Uterus (tissue), 4 donors: Measurements from ENCODE around the gene NAPEPLD. TPM values are rescaled to one million over a fixed set of nuclear protein-coding genes. Genes with fewer than 3 reads are reported as not detected.
"Not testable (repeated sequence)": the region's sequence is repeated elsewhere in the genome, so short reads cannot be mapped to it uniquely, and the experiment has no call there.

Experiments
- DNase-seq, 2 donors: peaks; one replicate each; pipeline ENCODE4 v3.0.0-alpha.2; 2019 to 2020
- H3K27ac ChIP-seq, 2 donors: fragments of 200-600 bp; sonication (generic); 1 replicate in 1 of 2; 2 replicates in 1 of 2; pipeline ENCODE4 v1.5.1; 2016 to 2018
- H3K27me3 ChIP-seq, 2 donors: fragments of 200-600 bp; sonication (generic); one replicate each; pipeline ENCODE4 v1.5.1; 2018 to 2019; ENCODE audit warnings: control low read depth in 1 of 2
- H3K36me3 ChIP-seq, 2 donors: fragments of 200-600 bp; sonication (generic); one replicate each; pipeline ENCODE4 v1.5.1; 2019; ENCODE audit warnings: control low read depth in 1 of 2
- H3K4me1 ChIP-seq, 2 donors: fragments of 200-600 bp; sonication (generic); one replicate each; pipeline ENCODE4 v1.5.1; 2018 to 2019; ENCODE audit warnings: control low read depth in 1 of 2
- H3K4me3 ChIP-seq, 2 donors: fragments of 200-600 bp; sonication (generic); 1 replicate in 1 of 2; 2 replicates in 1 of 2; pipeline ENCODE4 v1.5.1; 2018 to 2019; ENCODE audit warnings: mild to moderate bottlenecking in 1 of 2
- H3K9me3 ChIP-seq, 2 donors: fragments of 200-600 bp; sonication (generic); one replicate each; pipeline ENCODE4 v1.5.1; 2019; ENCODE audit warnings: control low read depth in 1 of 2
- POLR2A ChIP-seq, 2 donors: fragments of 450-650 bp; IDR thresholded peaks; one replicate each; pipeline ENCODE4 v1.6.1; 2016; ENCODE audit warnings: antibody characterized with exemption in 2 of 2, mild to moderate bottlenecking in 1 of 2, moderate library complexity in 1 of 2
- intact Hi-C: fragments of 100-400 bp; cut with DNase I; formaldehyde crosslinking; loops from one replicate; pipeline ENCODE4 v1.15.1; 2023; ENCODE audit warnings: low total_unique reads
- total RNA-seq, 4 donors: library from RNA; depleted of rRNA in 3 of 4; stranded (reverse); fragments of >200 nt in 3 of 4; gene quantifications; one replicate each; pipeline versions ENCODE4 v1.1.0 to v1.2.4, GENCODE V29; 2014 to 2023
- TF ChIP-seq, protein P1 (sequence below), 4 experiments: fragments of 200-600 bp in 2 of 4; fragments of 450-650 bp in 2 of 4; sonication (generic) in 2 of 4; IDR thresholded peaks; one replicate each; pipeline ENCODE4 v1.5.1; 2016 to 2019; ENCODE audit warnings: antibody characterized with exemption in 4 of 4, mild to moderate bottlenecking in 2 of 4, moderate library complexity in 1 of 4
- donor health status: DM: yes; HTN: yes; CAD: no.

NAPEPLD gene
- total RNA-seq, 4 donors from 2014 or later, result 11.0 to 79.4 (median 31.1) TPM

DNA sequence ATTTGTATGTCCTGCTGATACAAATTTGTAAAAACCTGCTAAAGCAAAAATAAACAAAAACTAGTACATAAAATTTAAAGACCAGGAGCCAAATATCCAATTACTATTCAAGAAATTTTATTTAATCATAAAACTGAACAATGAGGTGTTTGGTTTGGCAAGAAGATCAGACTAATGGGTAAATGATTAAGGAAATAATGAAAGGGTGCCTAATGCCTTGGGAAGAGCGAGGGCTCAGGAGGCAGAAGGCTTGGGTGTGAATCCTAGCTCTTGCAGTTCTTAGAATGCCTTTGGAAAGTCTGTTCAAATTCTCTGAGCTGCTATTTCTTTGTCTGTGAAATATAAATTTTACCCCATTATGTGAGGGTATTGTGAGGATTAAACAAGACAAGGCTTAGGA lies 32.4 kb downstream of the NAPEPLD start:
- no peaks in the 10 kb centered on the region for H3K36me3 ChIP-seq
- TF ChIP-seq POLR2A (IDR thresholded peaks at IDR 0.05), result no peak
- TF ChIP-seq, protein P1, sequence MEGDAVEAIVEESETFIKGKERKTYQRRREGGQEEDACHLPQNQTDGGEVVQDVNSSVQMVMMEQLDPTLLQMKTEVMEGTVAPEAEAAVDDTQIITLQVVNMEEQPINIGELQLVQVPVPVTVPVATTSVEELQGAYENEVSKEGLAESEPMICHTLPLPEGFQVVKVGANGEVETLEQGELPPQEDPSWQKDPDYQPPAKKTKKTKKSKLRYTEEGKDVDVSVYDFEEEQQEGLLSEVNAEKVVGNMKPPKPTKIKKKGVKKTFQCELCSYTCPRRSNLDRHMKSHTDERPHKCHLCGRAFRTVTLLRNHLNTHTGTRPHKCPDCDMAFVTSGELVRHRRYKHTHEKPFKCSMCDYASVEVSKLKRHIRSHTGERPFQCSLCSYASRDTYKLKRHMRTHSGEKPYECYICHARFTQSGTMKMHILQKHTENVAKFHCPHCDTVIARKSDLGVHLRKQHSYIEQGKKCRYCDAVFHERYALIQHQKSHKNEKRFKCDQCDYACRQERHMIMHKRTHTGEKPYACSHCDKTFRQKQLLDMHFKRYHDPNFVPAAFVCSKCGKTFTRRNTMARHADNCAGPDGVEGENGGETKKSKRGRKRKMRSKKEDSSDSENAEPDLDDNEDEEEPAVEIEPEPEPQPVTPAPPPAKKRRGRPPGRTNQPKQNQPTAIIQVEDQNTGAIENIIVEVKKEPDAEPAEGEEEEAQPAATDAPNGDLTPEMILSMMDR (IDR thresholded peaks at IDR 0.05), result no peak
- no peaks in the 10 kb centered on the region for H3K9me3 ChIP-seq

DNA sequence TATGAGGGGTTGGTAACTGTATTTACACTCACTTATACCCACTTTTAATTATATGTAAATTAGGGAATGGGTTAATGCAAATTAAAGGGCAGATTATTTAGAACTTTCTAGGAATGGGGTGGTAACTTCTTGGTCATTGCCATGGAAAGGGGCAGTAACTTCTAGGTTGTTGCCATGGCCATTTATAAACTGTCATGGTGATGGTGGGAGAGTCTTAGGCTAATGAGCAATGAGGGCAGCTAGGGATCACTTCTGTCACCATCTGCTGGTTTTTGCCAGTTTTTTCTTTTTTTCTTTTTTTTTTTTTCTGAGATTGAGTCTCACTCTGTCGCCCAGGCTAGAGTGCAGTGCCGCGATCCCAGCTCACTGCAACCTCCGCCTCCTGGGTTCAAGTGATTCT lies 33.1 kb downstream of the NAPEPLD start:
- Histone ChIP-seq H3K27ac (no peak overlapping the region), H3K9me3 (no peaks in the 10 kb centered on the region), H3K4me1 (no peaks in the 10 kb centered on the region), H3K4me3 (no peak overlapping the region), H3K36me3 (no peaks in the 10 kb centered on the region), H3K27me3 (no peaks in the 10 kb centered on the region)
- TF ChIP-seq, protein P1 (IDR thresholded peaks at IDR 0.05), result no peak
- TF ChIP-seq POLR2A (IDR thresholded peaks at IDR 0.05), result no peak
- no peak for DNase-seq
- intact Hi-C loops, result no loop called here

More for the DNA sequence above, 32.4 kb downstream of the NAPEPLD start:
- no peak for DNase-seq
- H3K27me3 ChIP-seq, result no peaks in the 10 kb centered on the region
- H3K4me3 ChIP-seq, result no peak overlapping the region
- no peaks in the 10 kb centered on the region for H3K4me1 ChIP-seq
- intact Hi-C loops, result no loop called here
- no peak overlapping the region for H3K27ac ChIP-seq

DNA sequence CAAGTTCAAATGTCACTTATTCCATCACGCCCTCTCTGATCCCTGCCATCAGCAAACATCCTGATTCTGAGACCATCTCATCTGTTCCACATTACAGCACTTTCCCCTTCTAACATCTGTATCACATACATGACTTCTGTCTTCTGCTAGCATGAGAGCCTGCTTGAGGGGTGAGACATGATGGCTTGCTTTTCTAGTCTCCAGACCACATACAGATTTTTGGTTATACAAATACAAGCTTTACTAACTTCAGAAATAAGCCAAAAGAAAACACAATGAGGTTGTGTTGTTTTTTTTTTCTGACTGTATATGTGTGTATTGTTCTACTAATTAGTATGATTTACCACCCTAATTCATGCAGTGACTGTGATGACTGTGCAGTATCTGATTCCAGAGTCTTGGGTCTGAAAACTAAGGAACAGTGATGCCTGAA lies 34.3 kb downstream of the NAPEPLD start:
- Histone ChIP-seq H3K4me1 (no peaks in the 10 kb centered on the region), H3K4me3 (no peak overlapping the region), H3K27me3 (no peaks in the 10 kb centered on the region), H3K36me3 (no peaks in the 10 kb centered on the region), H3K9me3 (no peaks in the 10 kb centered on the region), H3K27ac (no peak overlapping the region)
- no peak for TF ChIP-seq POLR2A (IDR thresholded peaks at IDR 0.05)
- TF ChIP-seq, protein P1 (IDR thresholded peaks at IDR 0.05), result no peak
- intact Hi-C loops, result no loop called here
- no peak for DNase-seq

DNA sequence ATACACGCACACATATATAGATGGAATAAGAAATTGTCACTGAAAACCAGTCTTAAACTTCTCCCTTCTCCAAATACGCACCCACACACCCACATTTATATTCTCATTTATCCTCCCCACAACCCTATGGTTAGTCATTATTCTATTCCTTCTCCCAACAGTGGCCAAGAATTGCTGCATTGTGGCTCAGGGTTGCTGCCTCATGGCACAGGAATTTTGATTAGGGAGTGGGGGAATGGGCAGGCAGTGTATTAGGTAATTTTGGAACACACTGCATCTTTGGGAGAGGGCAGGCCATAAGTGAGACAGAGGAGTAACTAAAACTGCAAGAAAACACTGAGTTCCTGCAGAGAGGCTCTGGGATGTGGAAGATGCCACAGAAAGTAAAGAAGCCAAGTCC lies 35.7 kb downstream of the NAPEPLD start:
- intact Hi-C loops, result no loop called here
- H3K4me1 ChIP-seq, result no peaks in the 10 kb centered on the region

DNA sequence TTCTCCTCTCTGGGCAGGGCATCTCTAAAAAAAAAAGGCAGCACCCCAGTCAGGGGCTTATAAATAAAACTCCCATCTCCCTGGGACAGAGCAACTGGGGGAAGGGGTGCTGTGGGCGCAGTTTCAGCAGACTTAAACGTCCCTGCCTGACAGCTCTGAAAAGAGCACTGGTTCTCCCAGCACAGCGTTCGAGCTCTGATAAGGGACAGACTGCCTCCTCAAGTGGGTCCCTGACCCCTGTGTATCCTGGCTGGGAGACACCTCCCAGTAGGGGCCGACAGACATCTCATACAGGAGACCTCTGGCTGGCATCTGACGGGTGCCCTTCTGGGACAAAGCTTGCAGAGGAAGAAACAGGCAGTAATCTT lies 42.2 kb downstream of the NAPEPLD start:
- H3K27me3 ChIP-seq, intact Hi-C loops, H3K9me3 ChIP-seq, DNase-seq, H3K4me3 ChIP-seq, H3K4me1 ChIP-seq, H3K36me3 ChIP-seq, H3K27ac ChIP-seq: not testable (repeated sequence)

More for the DNA sequence above, 35.7 kb downstream of the NAPEPLD start:
- Histone ChIP-seq H3K27ac (no peak overlapping the region), H3K27me3 (no peaks in the 10 kb centered on the region), H3K36me3 (no peaks in the 10 kb centered on the region), H3K9me3 (no peaks in the 10 kb centered on the region), H3K4me3 (no peak overlapping the region)
- TF ChIP-seq, protein P1 (IDR thresholded peaks at IDR 0.05), result no peak
- no peak for TF ChIP-seq POLR2A (IDR thresholded peaks at IDR 0.05)
- DNase-seq, result no peak
